Mesenchymal stem cell (in vitro differentiated cells and primary cell): Measurements from ENCODE around the gene ZNF853.

Experiments
- DNase-seq: peaks from one replicate; pipeline ENCODE4 v3.0.0-alpha.2; 2013
- H2AFZ ChIP-seq: one replicate; pipeline ENCODE4 v1.6.1; 2013; ENCODE audit warnings: low read depth, mild to moderate bottlenecking, control low read depth, inconsistent platforms, low read length, moderate library complexity
- H2AK5ac ChIP-seq: 2 replicates; pipeline ENCODE4 v1.6.1; 2013; ENCODE audit warnings: low read length, moderate library complexity, mild to moderate bottlenecking, inconsistent platforms; ENCODE audit not compliant: severe bottlenecking
- H2BK120ac ChIP-seq: one replicate; pipeline ENCODE4 v1.6.1; 2013; ENCODE audit warnings: low read depth, mild to moderate bottlenecking, inconsistent platforms, low read length, moderate library complexity
- H2BK12ac ChIP-seq, 2 experiments: one replicate each; pipeline ENCODE4 v1.6.1; 2013; ENCODE audit warnings: inconsistent platforms in 2 of 2, low read length in 2 of 2, mild to moderate bottlenecking in 2 of 2, moderate library complexity in 2 of 2, control low read depth in 1 of 2
- H2BK15ac ChIP-seq: one replicate; pipeline ENCODE4 v1.6.1; 2013; ENCODE audit warnings: mild to moderate bottlenecking, low read depth, inconsistent platforms; ENCODE audit not compliant: poor library complexity, severe bottlenecking
- H2BK5ac ChIP-seq: 2 replicates; pipeline ENCODE4 v1.6.1; 2013; ENCODE audit warnings: low read depth, mild to moderate bottlenecking, low read length, control low read depth, inconsistent platforms; ENCODE audit not compliant: poor library complexity, severe bottlenecking
- H3K14ac ChIP-seq, 2 experiments: one replicate each; pipeline ENCODE4 v1.6.1; 2013; ENCODE audit warnings: inconsistent platforms in 2 of 2, low read length in 2 of 2, control low read depth in 1 of 2, mild to moderate bottlenecking in 1 of 2, moderate library complexity in 1 of 2
- H3K18ac ChIP-seq, 2 experiments: one replicate each; pipeline ENCODE4 v1.6.1; 2013; ENCODE audit warnings: inconsistent platforms in 2 of 2, low read length in 2 of 2, control low read depth in 1 of 2, low read depth in 1 of 2, mild to moderate bottlenecking in 1 of 2
- H3K23ac ChIP-seq, 2 experiments: one replicate each; pipeline ENCODE4 v1.6.1; 2013; ENCODE audit warnings: inconsistent platforms in 2 of 2, low read length in 2 of 2, mild to moderate bottlenecking in 2 of 2, moderate library complexity in 2 of 2, control low read depth in 1 of 2
- H3K27ac ChIP-seq: 2 replicates; pipeline ENCODE4 v1.5.1; 2013; ENCODE audit warnings: mild to moderate bottlenecking, moderate library complexity, low read length, control low read depth, inconsistent platforms; ENCODE audit not compliant: poor library complexity, severe bottlenecking
- H3K27me3 ChIP-seq, 2 experiments: 2 replicates each; pipeline versions ENCODE4 v1.6.1 to v1.7.0; 2013; ENCODE audit warnings: low read length in 2 of 2, mild to moderate bottlenecking in 2 of 2, moderate library complexity in 2 of 2, control low read depth in 1 of 2, inconsistent platforms in 1 of 2; ENCODE audit not compliant: control insufficient read depth in 1 of 2, insufficient read depth in 1 of 2
- H3K36me3 ChIP-seq, 2 experiments: 2 replicates each; pipeline versions ENCODE4 v1.6.1 to v1.7.0; 2013; ENCODE audit warnings: low read length in 2 of 2, control low read depth in 1 of 2, inconsistent platforms in 1 of 2, low read depth in 1 of 2, mild to moderate bottlenecking in 1 of 2; ENCODE audit not compliant: insufficient read depth in 2 of 2, control insufficient read depth in 1 of 2
- H3K4ac ChIP-seq, 2 experiments: one replicate each; pipeline ENCODE4 v1.6.1; 2013; ENCODE audit warnings: inconsistent platforms in 2 of 2, low read length in 2 of 2, mild to moderate bottlenecking in 2 of 2, moderate library complexity in 2 of 2, control low read depth in 1 of 2, low read depth in 1 of 2
- H3K4me1 ChIP-seq: 2 replicates; pipeline ENCODE4 v1.6.1; 2013; ENCODE audit warnings: low read depth, low read length, control low read depth; ENCODE audit not compliant: control insufficient read depth, insufficient read depth
- H3K4me2 ChIP-seq: 2 replicates; pipeline ENCODE4 v1.6.1; 2013; ENCODE audit warnings: low read length, mild to moderate bottlenecking, inconsistent platforms; ENCODE audit not compliant: poor library complexity, severe bottlenecking
- H3K4me3 ChIP-seq, 2 experiments: 2 replicates each; pipeline versions ENCODE4 v1.5.1 to v1.7.0; 2013; ENCODE audit warnings: low read length in 2 of 2, mild to moderate bottlenecking in 2 of 2, control low read depth in 1 of 2, low read depth in 1 of 2; ENCODE audit not compliant: insufficient read depth in 1 of 2
- H3K79me1 ChIP-seq: replicated peaks from 2 replicates; pipeline ENCODE4 v1.6.1; 2013; ENCODE audit warnings: mild to moderate bottlenecking, control low read depth, low read length, inconsistent platforms; ENCODE audit not compliant: poor library complexity, severe bottlenecking
- H3K9ac ChIP-seq: 2 replicates; pipeline ENCODE4 v1.7.0; 2013; ENCODE audit warnings: mild to moderate bottlenecking, low read length, moderate library complexity
- H3K9me3 ChIP-seq: 2 replicates; pipeline ENCODE4 v1.7.0; 2013; ENCODE audit warnings: mild to moderate bottlenecking, low read length; ENCODE audit not compliant: control insufficient read depth
- H4K8ac ChIP-seq: one replicate; pipeline ENCODE4 v1.6.1; 2013; ENCODE audit warnings: inconsistent platforms, mild to moderate bottlenecking, low read length, moderate library complexity
- H4K91ac ChIP-seq: one replicate; pipeline ENCODE4 v1.6.1; 2013; ENCODE audit warnings: mild to moderate bottlenecking, low read length, inconsistent platforms
- WGBS: methylation state at CpG from one replicate; pipeline ENCODE4 v1.1.7; 2013; ENCODE audit warnings: mixed read lengths; 5-methylcytosine and 5-hydroxymethylcytosine counted together

Gene ZNF853

GRCh38 chr7:6590645-6591110 lies 24.7 kb upstream of the ZNF853 start:
- WGBS, result 29% methylated on average over 6 of the region's 10 CpGs
- no peak for DNase-seq
- H2BK15ac ChIP-seq, result peak overlapping the region; percentile 23
- peaks cover 53 to 55% of the 10 kb centered on the region in 2 experiments for H3K36me3 ChIP-seq
- peak overlapping the region; percentile 82 to 98 for H3K18ac ChIP-seq
- H3K4me3 ChIP-seq, result peak overlapping the region; percentile 94 to 96
- H3K79me1 ChIP-seq, result peaks cover 25% of the 10 kb centered on the region
- peak overlapping the region in 1 of 2 experiments; percentile 17 for H3K4ac ChIP-seq
- peaks cover 8% of the 10 kb centered on the region for H3K4me1 ChIP-seq
- H2AFZ ChIP-seq, result peak overlapping the region; percentile 75
- H3K9ac ChIP-seq, result peak overlapping the region; percentile 90
- no peaks in the 10 kb centered on the region for H3K27me3 ChIP-seq
- H3K27ac ChIP-seq, result no peak overlapping the region
- H2BK120ac ChIP-seq, result no peak overlapping the region
- H2BK5ac ChIP-seq, result no peak overlapping the region
- peak overlapping the region in 1 of 2 experiments; percentile 70 for H3K23ac ChIP-seq
- no peak overlapping the region for H2AK5ac ChIP-seq
- no peaks in the 10 kb centered on the region for H3K9me3 ChIP-seq
- H3K14ac ChIP-seq, result peak overlapping the region; percentile 26 to 99
- peak overlapping the region; percentile 98 for H3K4me2 ChIP-seq
- H4K8ac ChIP-seq, result peak overlapping the region; percentile 92
- H2BK12ac ChIP-seq, result no peak overlapping the region
- peak overlapping the region; percentile 64 for H4K91ac ChIP-seq

GRCh38 chr7:6600093-6600492 lies 15.3 kb upstream of the ZNF853 start:
- H2BK12ac ChIP-seq, result no peak overlapping the region
- H3K4me2 ChIP-seq, result no peak overlapping the region
- H2BK5ac ChIP-seq, result no peak overlapping the region
- no peak overlapping the region for H2BK120ac ChIP-seq
- H3K18ac ChIP-seq, result no peak overlapping the region
- peaks cover 73 to 87% of the 10 kb centered on the region in 2 experiments for H3K36me3 ChIP-seq
- H3K4me3 ChIP-seq, result no peak overlapping the region
- no peak overlapping the region for H3K4ac ChIP-seq
- H3K79me1 ChIP-seq, result peaks cover 32% of the 10 kb centered on the region
- H4K8ac ChIP-seq, result no peak overlapping the region
- no peak overlapping the region for H2BK15ac ChIP-seq
- no peak overlapping the region for H3K23ac ChIP-seq
- no peaks in the 10 kb centered on the region for H3K9me3 ChIP-seq
- H3K14ac ChIP-seq, result no peak overlapping the region
- no peak for DNase-seq
- H2AK5ac ChIP-seq, result no peak overlapping the region
- H3K9ac ChIP-seq, result no peak overlapping the region
- no peak overlapping the region for H4K91ac ChIP-seq
- H3K27ac ChIP-seq, result no peak overlapping the region
- H2AFZ ChIP-seq, result no peak overlapping the region
- no peaks in the 10 kb centered on the region for H3K27me3 ChIP-seq
- H3K4me1 ChIP-seq, result no peaks in the 10 kb centered on the region
- WGBS, result 99% methylated on average over 15 of the region's 15 CpGs

- Histone ChIP-seq H2AFZ (no peak overlapping the region), H2BK12ac (no peak overlapping the region), H3K18ac (no peak overlapping the region), H3K9me3 (no peaks in the 10 kb centered on the region), H2BK15ac (no peak overlapping the region), H4K8ac (no peak overlapping the region), H3K4me2 (no peak overlapping the region), H2BK120ac (no peak overlapping the region), H4K91ac (no peak overlapping the region), H3K4me1 (no peaks in the 10 kb centered on the region), H3K4me3 (no peak overlapping the region), H3K23ac (no peak overlapping the region), H3K4ac (no peak overlapping the region), H3K79me1 (peaks cover 27% of the 10 kb centered on the region), H2BK5ac (no peak overlapping the region), H3K27me3 (no peaks in the 10 kb centered on the region), H2AK5ac (no peak overlapping the region), H3K14ac (no peak overlapping the region), H3K27ac (no peak overlapping the region), H3K36me3 (peaks cover 41 to 73% of the 10 kb centered on the region in 2 experiments), H3K9ac (no peak overlapping the region)
- DNase-seq, result no peak
- WGBS, result 95% methylated on average over 10 of the region's 10 CpGs
These were observed 11.0 kb upstream of the ZNF853 start for GRCh38 chr7:6604458-6604857.

GRCh38 chr7:6606866-6607583 lies 8.4 kb upstream of the ZNF853 start:
- H3K27ac ChIP-seq, result no peak overlapping the region
- H2AFZ ChIP-seq, result no peak overlapping the region
- H2BK12ac ChIP-seq, result no peak overlapping the region
- no peak overlapping the region for H2BK15ac ChIP-seq
- no peak overlapping the region for H3K9ac ChIP-seq
- H2BK120ac ChIP-seq, result no peak overlapping the region
- H3K4me1 ChIP-seq, result no peaks in the 10 kb centered on the region
- peaks cover 23% of the 10 kb centered on the region for H3K79me1 ChIP-seq
- no peak overlapping the region for H3K23ac ChIP-seq
- no peaks in the 10 kb centered on the region for H3K9me3 ChIP-seq
- H4K8ac ChIP-seq, result no peak overlapping the region
- no peak overlapping the region for H3K14ac ChIP-seq
- H3K4ac ChIP-seq, result no peak overlapping the region
- DNase-seq, result no peak
- H3K4me2 ChIP-seq, result no peak overlapping the region
- no peak overlapping the region for H2AK5ac ChIP-seq
- H3K4me3 ChIP-seq, result no peak overlapping the region
- H3K18ac ChIP-seq, result no peak overlapping the region
- WGBS, result 97% methylated on average over 34 of the region's 36 CpGs
- H3K27me3 ChIP-seq, result no peaks in the 10 kb centered on the region
- H3K36me3 ChIP-seq, result peaks cover 21 to 52% of the 10 kb centered on the region in 2 experiments
- H2BK5ac ChIP-seq, result no peak overlapping the region
- no peak overlapping the region for H4K91ac ChIP-seq
